ENCODE measurements around the gene ZFP36L1. TPM values are rescaled to one million over a fixed set of nuclear protein-coding genes. Genes with fewer than 3 reads are reported as not detected.

Gene ZFP36L1
- total RNA-seq, 1 experiment from 2014 or later, result 94.8 TPM

- ChIA-PET POLR2A (interaction anchor here (0.6 to 7.4 kb wide), 4 partner anchors 12 to 838 kb away, joined by 4 to 70 read pairs (median 6); partner anchors contain the start of gene ZFP36L1), CTCF (interaction anchor here (0.6 to 1.1 kb wide), 2 partner anchors 15 to 64 kb away, joined by 4 read pairs; no protein-coding TSS in a partner anchor)
- peaks cover 31% of the 10 kb centered on the region for H3K36me3 Mint-ChIP-seq (ENCODE audit: insufficient read depth, unreplicated experiment)
- peak overlapping the region; percentile 79 for H3K27ac Mint-ChIP-seq (ENCODE audit: unreplicated experiment)
- H3K27me3 Mint-ChIP-seq (ENCODE audit: insufficient read depth, unreplicated experiment), result no peaks in the 10 kb centered on the region
- no peak for TF ChIP-seq CTCF (IDR thresholded peaks at IDR 0.05; ENCODE audit: insufficient read depth in 1 of 2, low read depth in 1 of 2, low read length in 1 of 2, severe bottlenecking in 1 of 2, unreplicated experiment in 1 of 2)
- peaks cover 78% of the 10 kb centered on the region for H3K4me1 ChIP-seq
- H3K4me1 Mint-ChIP-seq (ENCODE audit: low read depth, unreplicated experiment), result peaks cover 39% of the 10 kb centered on the region
- peaks cover 3% of the 10 kb centered on the region; the same call in 1 of the 2 replicates for H3K9me3 ChIP-seq
- H3K4me3 Mint-ChIP-seq (ENCODE audit: unreplicated experiment), result peak overlapping the region; percentile 21
- H3K4me3 ChIP-seq (ENCODE audit: low read depth, low read length), result no peak overlapping the region
- intact Hi-C loops (cut with micrococcal nuclease; ENCODE audit: unreplicated experiment), result no loop called here
- H3K27me3 ChIP-seq (replicated peaks; ENCODE audit: control insufficient read depth, insufficient read depth, low read length), result no peaks in the 10 kb centered on the region
- no peaks in the 10 kb centered on the region for H3K36me3 ChIP-seq (ENCODE audit: control insufficient read depth, insufficient read depth, low read length)
- peaks cover 6% of the 10 kb centered on the region for H3K9me3 Mint-ChIP-seq (ENCODE audit: unreplicated experiment)
- peak; percentile 21 to 35 for DNase-seq
- no TSS peak for BruUV-seq (replicated peaks)
These were observed 12.3 kb downstream of the ZFP36L1 start for GRCh38 chr14:68780358-68781160.

GRCh38 chr14:68779761-68780323, 13.0 kb downstream of the ZFP36L1 start:
- intact Hi-C loops (cut with micrococcal nuclease; ENCODE audit: unreplicated experiment), result loop anchor here (1.0 to 2.0 kb wide), 2 partner anchors 13 to 51 kb away; partner anchors contain the start of gene ZFP36L1
- H3K4me1 ChIP-seq, result peaks cover 71% of the 10 kb centered on the region
- CTCF ChIA-PET, result interaction anchor here (0.6 to 1.2 kb wide), 4 partner anchors 11 to 63 kb away, joined by 3 to 5 read pairs (median 4); partner anchors contain the start of gene ZFP36L1

More at GRCh38 chr14:68779761-68780323, 13.0 kb downstream of the ZFP36L1 start:
- Histone ChIP-seq H3K9me3 (peaks cover 10% of the 10 kb centered on the region), H3K27me3 (replicated peaks; ENCODE audit: control insufficient read depth, insufficient read depth, low read length) (no peaks in the 10 kb centered on the region), H3K36me3 (ENCODE audit: control insufficient read depth, insufficient read depth, low read length) (no peaks in the 10 kb centered on the region), H3K4me3 (ENCODE audit: low read depth, low read length) (no peak overlapping the region)
- Mint-ChIP-seq H3K9me3 (ENCODE audit: unreplicated experiment) (peaks cover 13% of the 10 kb centered on the region), H3K27ac (ENCODE audit: unreplicated experiment) (peak overlapping the region; percentile 79), H3K27me3 (ENCODE audit: insufficient read depth, unreplicated experiment) (no peaks in the 10 kb centered on the region), H3K4me1 (ENCODE audit: low read depth, unreplicated experiment) (peaks cover 33% of the 10 kb centered on the region), H3K36me3 (ENCODE audit: insufficient read depth, unreplicated experiment) (peaks cover 26% of the 10 kb centered on the region), H3K4me3 (ENCODE audit: unreplicated experiment) (peak overlapping the region; percentile 14)
- DNase-seq, result peak; percentile 64 to 66
- BruUV-seq (replicated peaks), result TSS peak; percentile 24
- no peak for TF ChIP-seq CTCF (IDR thresholded peaks at IDR 0.05; ENCODE audit: insufficient read depth in 1 of 2, low read depth in 1 of 2, low read length in 1 of 2, severe bottlenecking in 1 of 2, unreplicated experiment in 1 of 2)
- POLR2A ChIA-PET, result interaction anchor here (0.9 to 7.4 kb wide), 4 partner anchors 10 to 151 kb away, joined by 4 to 70 read pairs (median 6); partner anchors contain the start of gene ZFP36L1

All from Caco-2 (cell line).